NB4 (cell line): ENCODE results near the gene MET.
"Not testable (repeated sequence)": the region's sequence is repeated elsewhere in the genome, so short reads cannot be mapped to it uniquely, and the experiment has no call there.

ENCODE experiments used
- DNase-seq: peaks from one replicate; pipeline ENCODE4 v3.0.0; 2010; ENCODE audit warnings: low read depth
- H3K4me3 ChIP-seq: one replicate; pipeline ENCODE4 v1.5.1; 2011; ENCODE audit warnings: mild to moderate bottlenecking, low read depth, low read length, moderate library complexity
- MYC ChIP-seq: IDR thresholded peaks from 2 replicates; pipeline ENCODE4 v1.6.1; 2011; ENCODE audit warnings: low read depth, low read length
- POLR2A ChIP-seq: IDR thresholded peaks from 2 replicates; pipeline ENCODE4 v1.6.1; 2011; ENCODE audit warnings: mild to moderate bottlenecking; ENCODE audit not compliant: insufficient read length; ENCODE audit errors: extremely low read depth
- TF ChIP-seq, protein P1 (sequence below): IDR thresholded peaks from 2 replicates; pipeline ENCODE4 v1.6.1; 2011; ENCODE audit warnings: low read depth, low read length
- TF ChIP-seq, protein P2 (sequence below): IDR thresholded peaks from one replicate; pipeline ENCODE4 v1.5.1; 2012; ENCODE audit warnings: low read depth, low read length

The MET gene

DNA sequence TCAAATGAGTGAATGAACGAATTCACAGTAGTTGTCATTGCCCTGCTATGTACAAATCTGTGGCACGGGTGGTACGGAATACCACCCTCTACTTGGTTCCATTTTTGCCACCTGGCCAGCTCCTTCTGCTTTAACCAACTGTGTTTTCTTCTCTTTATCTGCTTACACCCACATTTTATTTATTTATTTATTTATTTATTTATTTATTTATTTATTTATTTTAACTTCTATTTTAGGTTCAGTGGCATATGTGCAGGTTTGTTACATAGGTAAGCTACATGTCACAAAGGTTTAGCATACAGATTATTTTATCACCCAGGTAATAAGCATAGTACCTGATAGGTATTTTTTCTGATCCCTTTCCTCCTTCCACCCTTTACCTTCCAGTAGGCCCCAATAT lies 148.2 kb downstream of the MET start:
- TF ChIP-seq, protein P1, sequence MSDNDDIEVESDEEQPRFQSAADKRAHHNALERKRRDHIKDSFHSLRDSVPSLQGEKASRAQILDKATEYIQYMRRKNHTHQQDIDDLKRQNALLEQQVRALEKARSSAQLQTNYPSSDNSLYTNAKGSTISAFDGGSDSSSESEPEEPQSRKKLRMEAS = no peak
- TF ChIP-seq, protein P2, sequence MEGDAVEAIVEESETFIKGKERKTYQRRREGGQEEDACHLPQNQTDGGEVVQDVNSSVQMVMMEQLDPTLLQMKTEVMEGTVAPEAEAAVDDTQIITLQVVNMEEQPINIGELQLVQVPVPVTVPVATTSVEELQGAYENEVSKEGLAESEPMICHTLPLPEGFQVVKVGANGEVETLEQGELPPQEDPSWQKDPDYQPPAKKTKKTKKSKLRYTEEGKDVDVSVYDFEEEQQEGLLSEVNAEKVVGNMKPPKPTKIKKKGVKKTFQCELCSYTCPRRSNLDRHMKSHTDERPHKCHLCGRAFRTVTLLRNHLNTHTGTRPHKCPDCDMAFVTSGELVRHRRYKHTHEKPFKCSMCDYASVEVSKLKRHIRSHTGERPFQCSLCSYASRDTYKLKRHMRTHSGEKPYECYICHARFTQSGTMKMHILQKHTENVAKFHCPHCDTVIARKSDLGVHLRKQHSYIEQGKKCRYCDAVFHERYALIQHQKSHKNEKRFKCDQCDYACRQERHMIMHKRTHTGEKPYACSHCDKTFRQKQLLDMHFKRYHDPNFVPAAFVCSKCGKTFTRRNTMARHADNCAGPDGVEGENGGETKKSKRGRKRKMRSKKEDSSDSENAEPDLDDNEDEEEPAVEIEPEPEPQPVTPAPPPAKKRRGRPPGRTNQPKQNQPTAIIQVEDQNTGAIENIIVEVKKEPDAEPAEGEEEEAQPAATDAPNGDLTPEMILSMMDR = no peak
- TF ChIP-seq MYC (no peak), POLR2A (no peak)
- H3K4me3 ChIP-seq = no peak overlapping the region
- no peak for DNase-seq

DNA sequence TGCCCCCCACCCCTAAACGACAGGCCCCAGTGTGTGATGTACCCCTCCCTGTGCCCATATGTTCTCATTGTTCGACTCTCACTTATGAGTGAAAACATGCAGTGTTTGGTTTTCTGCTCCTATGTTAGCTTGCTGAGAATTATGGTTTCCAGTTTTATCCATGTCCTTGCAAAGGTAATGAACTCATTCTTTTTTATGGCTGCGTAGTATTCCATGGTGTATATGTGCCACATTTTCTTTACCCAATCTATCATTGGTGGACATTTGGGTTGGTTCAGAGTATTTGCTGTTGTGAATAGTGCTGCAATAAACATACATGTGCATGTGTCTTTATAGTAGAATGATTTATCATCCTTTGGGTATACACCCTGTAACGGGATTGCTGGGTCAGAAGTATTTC lies 149.7 kb downstream of the MET start:
- DNase-seq, H3K4me3 ChIP-seq: not testable (repeated sequence)

DNA sequence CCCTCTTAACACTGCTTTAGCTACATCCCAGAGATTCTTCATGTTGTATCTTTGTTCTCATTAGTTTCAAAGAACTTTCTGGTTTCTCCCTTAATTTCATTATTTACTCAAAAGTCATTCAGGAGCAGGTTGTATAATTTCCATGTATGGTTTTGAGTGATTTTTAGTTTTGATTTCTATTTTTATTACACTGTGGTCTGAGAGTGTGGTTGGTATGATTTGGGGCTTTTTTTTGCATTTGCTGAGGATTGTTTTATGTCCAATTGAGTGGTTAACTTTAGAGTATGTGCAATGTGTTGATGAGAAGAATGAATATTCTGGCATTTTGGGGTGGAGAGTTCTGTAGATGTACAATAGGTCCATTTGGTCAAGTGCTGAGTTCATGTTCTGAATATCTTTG lies 152.5 kb downstream of the MET start:
- TF ChIP-seq, protein P2 = no peak
- no peak for TF ChIP-seq POLR2A
- TF ChIP-seq, protein P1 = no peak
- TF ChIP-seq MYC = no peak
- no peak for DNase-seq
- no peak overlapping the region for H3K4me3 ChIP-seq

DNA sequence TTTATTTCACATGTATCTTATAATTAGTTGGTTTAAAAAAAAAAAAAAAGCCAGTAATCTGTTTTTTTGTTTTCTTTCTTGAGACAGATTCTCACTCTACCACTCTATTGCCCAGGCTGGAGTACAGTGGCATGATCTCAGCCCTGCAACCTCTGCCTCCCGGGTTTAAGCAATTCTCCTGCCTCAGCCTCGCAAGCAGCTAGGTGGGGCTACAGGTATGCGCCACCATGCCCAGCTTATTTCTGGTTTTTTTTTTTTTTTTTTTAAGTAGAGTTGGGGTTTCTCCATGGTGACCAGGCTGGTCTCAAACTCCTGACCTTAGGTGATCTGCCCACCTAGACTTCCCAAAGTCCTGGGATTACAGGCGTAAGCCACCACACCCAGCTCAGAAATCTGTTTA lies 156.3 kb downstream of the MET start:
- no peak overlapping the region for H3K4me3 ChIP-seq
- TF ChIP-seq, protein P2 = no peak
- no peak for TF ChIP-seq MYC
- no peak for TF ChIP-seq POLR2A
- TF ChIP-seq, protein P1 = no peak
- DNase-seq = no peak

DNA sequence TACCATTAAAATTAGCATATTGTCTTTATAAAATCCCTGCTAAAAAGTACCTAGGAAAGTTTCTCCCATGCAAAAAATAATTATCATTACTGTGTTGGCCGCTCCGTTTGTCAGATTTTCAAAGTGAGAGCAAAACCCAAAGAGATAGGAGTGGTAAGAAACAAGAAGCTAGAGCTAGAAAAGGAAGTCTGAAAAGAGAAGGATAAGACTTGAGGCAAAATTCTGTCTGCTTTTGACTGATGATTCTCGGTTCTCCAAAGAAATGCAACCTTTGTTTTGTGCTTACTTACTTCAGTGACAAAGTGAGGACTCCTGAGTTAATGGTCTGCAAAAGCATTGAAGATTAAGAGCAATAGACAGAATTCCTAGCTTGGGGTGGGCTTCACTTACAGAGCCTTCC lies 157.0 kb downstream of the MET start:
- H3K4me3 ChIP-seq = no peak overlapping the region
- TF ChIP-seq MYC (no peak), POLR2A (no peak)
- TF ChIP-seq, protein P1 = no peak
- TF ChIP-seq, protein P2 = no peak
- no peak for DNase-seq

DNA sequence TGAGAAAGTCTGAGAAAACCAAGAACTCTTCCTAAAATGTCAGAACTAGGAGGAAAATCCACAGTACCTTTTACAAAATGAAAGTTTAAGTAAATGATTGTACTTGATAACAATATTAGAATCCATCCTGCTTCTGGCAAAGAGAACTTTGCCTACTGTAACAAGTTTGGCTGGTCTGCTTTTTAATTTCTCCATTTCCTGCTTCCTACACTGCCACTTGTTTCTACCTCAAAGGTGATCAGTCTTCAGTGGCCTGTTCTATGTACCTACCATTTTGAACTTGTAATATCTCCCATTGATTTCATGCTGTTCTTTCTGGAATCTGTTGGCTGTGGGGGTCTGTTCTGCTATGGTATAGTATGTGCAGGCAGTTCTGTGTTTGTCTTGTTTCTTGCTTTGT lies 157.5 kb downstream of the MET start:
- TF ChIP-seq, protein P1 = no peak
- TF ChIP-seq POLR2A (no peak), MYC (no peak)
- TF ChIP-seq, protein P2 = no peak
- no peak for DNase-seq
- H3K4me3 ChIP-seq = no peak overlapping the region
